Measurements from ENCODE around the gene KIF11.

KIF11 gene

GRCh38 chr10:92688573-92688926, 95.6 kb downstream of the KIF11 start:
- DNase-seq, result no peak

GRCh38 chr10:92688927-92689662, 96.2 kb downstream of the KIF11 start:
- DNase-seq, result no peak

- DNase-seq, result peak; percentile 24
These were observed 96.8 kb downstream of the KIF11 start, which contains the start of gene HHEX for GRCh38 chr10:92689663-92690210. HHEX (plus strand) TSS chr10:92689955; CDS start chr10:92689987, 32 bp downstream.

GRCh38 chr10:92690211-92690914, 97.4 kb downstream of the KIF11 start:
- peak; percentile 49 for DNase-seq

GRCh38 chr10:92690915-92691590, 98.1 kb downstream of the KIF11 start:
- no peak for DNase-seq

GRCh38 chr10:92691591-92692079, 98.7 kb downstream of the KIF11 start:
- no peak for DNase-seq

- no peak for DNase-seq
These were observed 99.2 kb downstream of the KIF11 start for GRCh38 chr10:92692080-92692671.

- DNase-seq, result no peak
These were observed 100.0 kb downstream of the KIF11 start for GRCh38 chr10:92692697-92693533.

- DNase-seq, result no peak
These were observed 100.6 kb downstream of the KIF11 start for GRCh38 chr10:92693534-92693893.

GRCh38 chr10:92695679-92696605, 103.0 kb downstream of the KIF11 start:
- no peak for DNase-seq

- no peak for DNase-seq
These were observed 103.9 kb downstream of the KIF11 start for GRCh38 chr10:92696606-92697383.

- DNase-seq, result peak; percentile 17
These were observed 105.0 kb downstream of the KIF11 start for GRCh38 chr10:92697663-92698511.

GRCh38 chr10:92699193-92699517, 106.2 kb downstream of the KIF11 start:
- DNase-seq, result no peak

- peak; percentile 9 for DNase-seq
These were observed 106.8 kb downstream of the KIF11 start for GRCh38 chr10:92699518-92700381.

GRCh38 chr10:92702301-92702916, 109.5 kb downstream of the KIF11 start:
- DNase-seq, result no peak

All from central memory CD4-positive, alpha-beta T cell (primary cell).